HT1080 (cell line): ENCODE data around the gene SPIN2B. TPM values are rescaled to one million over a fixed set of nuclear protein-coding genes. Genes with fewer than 3 reads are reported as not detected.

Source experiments
- DNase-seq: peaks from one replicate; pipeline ENCODE4 v3.0.0-alpha.2; 2015; ENCODE audit warnings: low read depth
- total RNA-seq: library from RNA; depleted of rRNA; stranded (reverse); fragments of >200 nt; shearing (Covaris generic); gene quantifications from 2 replicates; pipeline ENCODE4 v1.2.3, GENCODE V29; 2014; rRNA removed

Gene SPIN2B
- total RNA-seq, 1 experiment from 2014 or later: 17.1 TPM

- DNase-seq: no peak
Observed at GRCh38 chrX:57074458-57074857, 46.9 kb downstream of the SPIN2B start.

GRCh38 chrX:57070185-57070984 lies 51.0 kb downstream of the SPIN2B start:
- DNase-seq: no peak

Other genes starting within 250 kb of the SPIN2B start
- gene SPIN3, start 126.0 kb downstream of the SPIN2B start, total RNA-seq: 7.1 and 13.4 TPM in 2 replicates
- gene SPIN2A, start 15.8 kb upstream of the SPIN2B start, total RNA-seq: 0.37 and 0.63 TPM in 2 replicates
- 0.03 TPM in 1 of 2 replicates, not detected in the other for gene FAAH2, start 165.2 kb upstream of the SPIN2B start, total RNA-seq